Fibroblast of skin of left biceps (primary cell): ENCODE measurements around the gene C4B.
"Not testable (repeated sequence)": the region's sequence is repeated elsewhere in the genome, so short reads cannot be mapped to it uniquely, and the experiment has no call there.

Experiments
- DNase-seq, 2 experiments: peaks; one replicate each; pipeline ENCODE4 v3.0.0-alpha.2; 2013; ENCODE audit warnings: low read depth in 2 of 2

C4B gene

GRCh38 chr6:32035283-32036013, 20.9 kb downstream of the C4B start:
- not testable (repeated sequence) for DNase-seq

- DNase-seq, result not testable (repeated sequence)
Measured at GRCh38 chr6:32037136-32037535, 22.5 kb downstream of the C4B start.

GRCh38 chr6:32037598-32038524, 23.3 kb downstream of the C4B start, which contains the start of gene CYP21A2:
Gene CYP21A2 (plus strand): TSS chr6:32038415. CDS start chr6:32038423, 8 bp downstream.
- not testable (repeated sequence) for DNase-seq

DNA sequence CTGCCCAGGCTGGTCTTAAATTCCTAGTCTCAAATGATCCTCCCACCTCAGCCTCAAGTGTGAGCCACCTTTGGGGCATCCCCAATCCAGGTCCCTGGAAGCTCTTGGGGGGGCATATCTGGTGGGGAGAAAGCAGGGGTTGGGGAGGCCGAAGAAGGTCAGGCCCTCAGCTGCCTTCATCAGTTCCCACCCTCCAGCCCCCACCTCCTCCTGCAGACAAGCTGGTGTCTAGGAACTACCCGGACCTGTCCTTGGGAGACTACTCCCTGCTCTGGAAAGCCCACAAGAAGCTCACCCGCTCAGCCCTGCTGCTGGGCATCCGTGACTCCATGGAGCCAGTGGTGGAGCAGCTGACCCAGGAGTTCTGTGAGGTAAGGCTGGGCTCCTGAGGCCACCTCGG, 24.3 kb downstream of the C4B start:
- DNase-seq, result not testable (repeated sequence)

DNA sequence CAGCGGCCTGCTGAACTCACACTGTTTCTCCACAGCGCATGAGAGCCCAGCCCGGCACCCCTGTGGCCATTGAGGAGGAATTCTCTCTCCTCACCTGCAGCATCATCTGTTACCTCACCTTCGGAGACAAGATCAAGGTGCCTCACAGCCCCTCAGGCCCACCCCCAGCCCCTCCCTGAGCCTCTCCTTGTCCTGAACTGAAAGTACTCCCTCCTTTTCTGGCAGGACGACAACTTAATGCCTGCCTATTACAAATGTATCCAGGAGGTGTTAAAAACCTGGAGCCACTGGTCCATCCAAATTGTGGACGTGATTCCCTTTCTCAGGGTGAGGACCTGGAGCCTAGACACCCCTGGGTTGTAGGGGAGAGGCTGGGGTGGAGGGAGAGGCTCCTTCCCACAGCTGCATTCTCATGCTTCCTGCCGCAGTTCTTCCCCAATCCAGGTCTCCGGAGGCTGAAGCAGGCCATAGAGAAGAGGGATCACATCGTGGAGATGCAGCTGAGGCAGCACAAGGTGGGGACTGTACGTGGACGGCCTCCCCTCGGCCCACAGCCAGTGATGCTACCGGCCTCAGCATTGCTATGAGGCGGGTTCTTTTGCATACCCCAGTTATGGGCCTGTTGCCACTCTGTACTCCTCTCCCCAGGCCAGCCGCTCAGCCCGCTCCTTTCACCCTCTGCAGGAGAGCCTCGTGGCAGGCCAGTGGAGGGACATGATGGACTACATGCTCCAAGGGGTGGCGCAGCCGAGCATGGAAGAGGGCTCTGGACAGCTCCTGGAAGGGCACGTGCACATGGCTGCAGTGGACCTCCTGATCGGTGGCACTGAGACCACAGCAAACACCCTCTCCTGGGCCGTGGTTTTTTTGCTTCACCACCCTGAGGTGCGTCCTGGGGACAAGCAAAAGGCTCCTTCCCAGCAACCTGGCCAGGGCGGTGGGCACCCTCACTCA, 25.0 kb downstream of the C4B start:
- DNase-seq, result not testable (repeated sequence)

DNA sequence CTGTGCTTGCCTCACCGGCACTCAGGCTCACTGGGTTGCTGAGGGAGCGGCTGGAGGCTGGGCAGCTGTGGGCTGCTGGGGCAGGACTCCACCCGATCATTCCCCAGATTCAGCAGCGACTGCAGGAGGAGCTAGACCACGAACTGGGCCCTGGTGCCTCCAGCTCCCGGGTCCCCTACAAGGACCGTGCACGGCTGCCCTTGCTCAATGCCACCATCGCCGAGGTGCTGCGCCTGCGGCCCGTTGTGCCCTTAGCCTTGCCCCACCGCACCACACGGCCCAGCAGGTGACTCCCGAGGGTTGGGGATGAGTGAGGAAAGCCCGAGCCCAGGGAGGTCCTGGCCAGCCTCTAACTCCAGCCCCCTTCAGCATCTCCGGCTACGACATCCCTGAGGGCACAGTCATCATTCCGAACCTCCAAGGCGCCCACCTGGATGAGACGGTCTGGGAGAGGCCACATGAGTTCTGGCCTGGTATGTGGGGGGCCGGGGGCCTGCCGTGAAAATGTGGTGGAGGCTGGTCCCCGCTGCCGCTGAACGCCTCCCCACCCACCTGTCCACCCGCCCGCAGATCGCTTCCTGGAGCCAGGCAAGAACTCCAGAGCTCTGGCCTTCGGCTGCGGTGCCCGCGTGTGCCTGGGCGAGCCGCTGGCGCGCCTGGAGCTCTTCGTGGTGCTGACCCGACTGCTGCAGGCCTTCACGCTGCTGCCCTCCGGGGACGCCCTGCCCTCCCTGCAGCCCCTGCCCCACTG, 25.9 kb downstream of the C4B start:
- DNase-seq, result not testable (repeated sequence)

- DNase-seq, result not testable (repeated sequence)
Measured at GRCh38 chr6:32041050-32041321, 26.4 kb downstream of the C4B start.

- not testable (repeated sequence) for DNase-seq
Measured at GRCh38 chr6:32041385-32041784, 26.8 kb downstream of the C4B start.

- not testable (repeated sequence) for DNase-seq
Measured at GRCh38 chr6:32042276-32042675, 27.7 kb downstream of the C4B start.

DNA sequence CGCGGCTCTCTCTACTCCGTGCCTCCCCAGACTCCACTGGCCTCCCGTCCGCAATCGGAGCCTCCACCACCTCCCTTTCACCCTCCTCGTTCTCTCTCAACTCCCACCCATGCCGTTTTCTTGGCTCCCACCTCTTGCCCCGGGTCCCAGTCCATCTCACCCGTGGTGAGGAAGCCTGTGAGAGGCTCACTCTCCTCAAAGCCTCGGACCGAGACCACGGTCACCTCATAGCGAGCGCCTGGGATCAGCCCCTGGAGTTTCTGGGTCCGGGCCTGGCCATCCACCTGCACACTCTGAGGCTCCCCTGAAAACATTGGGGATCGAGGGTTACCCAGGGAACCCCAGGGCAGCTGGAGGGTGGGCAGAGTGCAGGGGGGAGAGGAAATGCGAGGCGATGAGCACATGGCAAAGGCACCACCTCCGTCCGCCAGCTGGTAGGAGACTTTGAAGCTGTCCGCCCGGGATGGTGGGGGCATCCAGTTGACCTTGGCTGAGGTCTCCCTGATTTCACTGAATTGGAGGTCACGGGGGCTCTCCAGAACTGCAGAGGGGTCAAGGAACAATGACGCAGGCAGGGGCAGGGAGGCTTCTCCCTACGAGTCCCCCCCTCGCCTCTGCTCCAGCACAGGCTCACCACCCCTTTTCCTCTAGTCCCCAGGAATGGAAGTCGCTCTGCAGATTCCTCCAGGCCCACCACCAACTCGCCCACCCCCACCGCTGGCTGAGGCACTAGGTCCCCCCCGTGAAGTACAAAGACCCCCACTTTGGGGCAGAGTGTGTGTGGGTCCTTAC, 29.2 kb downstream of the C4B start:
- DNase-seq, result not testable (repeated sequence)

DNA sequence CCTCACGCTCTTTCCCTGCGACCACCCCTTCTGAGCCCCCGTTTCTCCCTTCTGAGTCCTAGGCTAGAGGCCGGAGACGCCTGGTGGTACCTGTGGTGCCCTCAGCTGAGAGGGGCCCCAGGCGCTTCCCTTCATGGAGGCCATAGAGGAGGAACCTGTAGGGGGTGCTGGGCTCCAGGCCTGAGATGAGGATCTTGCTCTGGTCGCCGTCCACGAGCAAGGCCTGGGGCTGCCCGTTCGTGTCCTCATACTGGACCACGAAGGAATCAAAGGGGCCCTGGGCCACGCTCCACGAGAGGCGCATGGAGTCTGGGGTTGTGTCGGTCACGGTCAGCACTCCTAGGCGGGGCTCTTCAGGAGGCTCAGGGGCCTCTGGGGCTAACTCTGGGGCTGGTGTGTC, 30.3 kb downstream of the C4B start:
- not testable (repeated sequence) for DNase-seq

DNA sequence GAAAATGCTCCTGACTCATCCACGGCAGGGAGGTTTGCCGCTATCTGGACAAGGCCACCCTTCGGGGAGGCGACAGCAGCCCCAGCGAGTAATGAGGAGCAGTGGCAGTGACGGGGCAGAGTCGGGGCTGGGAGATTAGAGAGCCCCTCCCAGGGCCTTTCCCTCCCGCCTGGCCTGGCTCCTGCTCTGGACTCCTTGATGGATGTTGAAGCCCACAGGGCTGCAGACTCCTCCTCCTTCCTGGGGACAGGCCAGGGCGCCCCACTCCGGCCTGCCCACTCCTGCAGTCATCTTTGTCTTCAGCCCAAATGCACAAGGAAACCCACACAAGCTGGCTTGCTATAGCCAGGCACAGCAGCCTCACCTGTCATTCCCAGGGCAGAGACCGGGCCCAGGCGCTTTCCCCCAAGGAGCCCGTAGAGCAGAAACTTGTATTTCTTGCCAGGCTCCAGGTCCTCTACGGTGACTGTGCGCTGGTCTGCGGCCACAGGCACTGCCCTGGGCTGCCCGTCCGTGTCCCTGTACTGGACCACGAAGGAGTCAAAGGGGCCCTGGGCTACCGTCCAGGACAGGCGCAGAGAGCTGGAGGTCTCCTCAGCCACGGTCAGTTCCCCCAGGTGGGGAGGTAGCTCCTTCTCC, 31.3 kb downstream of the C4B start:
- no peak for DNase-seq

- DNase-seq, result no peak
Measured at GRCh38 chr6:32046450-32047083, 32.0 kb downstream of the C4B start.

DNA sequence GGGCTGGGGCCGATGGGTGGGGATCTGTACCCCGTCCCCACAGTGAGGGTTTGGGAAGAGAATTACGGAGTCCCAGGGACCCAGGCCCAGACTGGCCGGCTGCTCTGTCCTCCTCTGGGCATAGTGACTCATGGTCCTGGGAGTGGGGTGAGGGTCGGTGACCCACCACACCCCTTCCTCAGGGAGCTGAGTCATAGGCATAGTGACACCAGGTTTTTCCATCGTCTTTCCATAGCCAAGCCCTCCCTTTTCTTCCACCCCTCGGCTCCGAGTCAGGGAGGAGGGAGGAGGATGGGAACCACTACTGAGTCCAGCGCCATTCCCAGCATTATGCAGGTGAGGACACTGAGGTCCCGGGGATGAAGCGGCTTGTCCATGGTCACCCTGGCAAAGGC, 32.5 kb downstream of the C4B start:
- DNase-seq, result no peak

GRCh38 chr6:32047539-32047854, 32.9 kb downstream of the C4B start:
- DNase-seq, result no peak

- DNase-seq, result no peak
Measured at GRCh38 chr6:32047855-32048766, 33.5 kb downstream of the C4B start.

- DNase-seq, result not testable (repeated sequence)
Measured at GRCh38 chr6:32049149-32049548, 34.6 kb downstream of the C4B start.

DNA sequence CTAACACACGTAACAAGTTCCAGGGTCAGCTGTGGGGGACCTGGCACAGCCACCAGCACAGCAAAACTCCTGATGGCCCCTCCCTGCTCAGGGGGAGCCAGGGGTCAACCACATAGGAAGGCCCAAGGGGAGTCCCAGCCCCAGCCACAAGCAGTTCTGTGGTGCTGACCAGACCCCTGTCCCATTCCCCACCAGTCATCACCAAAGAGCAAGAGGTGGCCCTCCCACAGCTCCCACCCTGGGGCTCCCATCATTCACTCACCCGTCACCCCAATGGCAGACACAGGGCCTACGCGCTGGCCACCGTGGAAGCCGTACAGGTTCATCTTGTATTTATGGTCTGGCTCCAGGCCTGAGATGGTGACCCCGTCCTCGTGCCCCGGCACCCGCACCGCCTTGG, 35.1 kb downstream of the C4B start:
- DNase-seq, result not testable (repeated sequence)
